CD4-positive, alpha-beta T cell treated with Interleukin-10 for 1 hour (primary cell): Measurements from ENCODE around the gene DRAM2.
"Not testable (repeated sequence)": the region's sequence is repeated elsewhere in the genome, so short reads cannot be mapped to it uniquely, and the experiment has no call there.

ENCODE experiments used
- DNase-seq: peaks from one replicate; pipeline ENCODE4 v3.0.0-alpha.2; 2020

The DRAM2 gene

GRCh38 chr1:111079329-111079728 is 60.6 kb downstream of the DRAM2 start:
- DNase-seq: not testable (repeated sequence)

GRCh38 chr1:111077312-111077711 is 62.6 kb downstream of the DRAM2 start:
- DNase-seq: not testable (repeated sequence)
